ENCODE data around the gene ZBTB17.

ZBTB17 gene

GRCh38 chr1:15974855-15975254 is 1.0 kb downstream of the ZBTB17 start:
- peaks cover 25% of the 10 kb centered on the region for H3K4me1 ChIP-seq (ENCODE audit: insufficient read depth, low read length)
- peaks cover 16% of the 10 kb centered on the region; the same call in 1 of the 2 replicates for H4K20me1 ChIP-seq (ENCODE audit: insufficient read depth, low read length)
- peaks cover 26% of the 10 kb centered on the region for H3K36me3 ChIP-seq (ENCODE audit: insufficient read depth, low read length)
- peak overlapping the region; percentile 33 for H3K27ac ChIP-seq (ENCODE audit: low read length)
- H3K9ac ChIP-seq (ENCODE audit: low read depth, low read length) = peak overlapping the region; percentile 68
- H3K27me3 ChIP-seq (ENCODE audit: insufficient read depth, low read length, poor library complexity) = no peaks in the 10 kb centered on the region
- H3K4me2 ChIP-seq (ENCODE audit: insufficient read depth, low read length) = peak overlapping the region; percentile 71
- peak overlapping the region; percentile 83 to 94 for H3K4me3 ChIP-seq (ENCODE audit: low read depth in 1 of 2, low read length in 2 of 2)
- DNase-seq = no peak
- H3K79me2 ChIP-seq (ENCODE audit: insufficient read depth, low read length) = peaks cover 52% of the 10 kb centered on the region
- peaks cover 5% of the 10 kb centered on the region for H3K9me3 ChIP-seq (ENCODE audit: insufficient read depth, low read length, severe bottlenecking)
- H2AFZ ChIP-seq (ENCODE audit: low read depth, low read length) = peak overlapping the region; percentile 97
- ATAC-seq (ENCODE audit: insufficient read depth, low read depth) = no peak
- TF ChIP-seq CTCF (IDR thresholded peaks at IDR 0.05; ENCODE audit: borderline replicate concordance, extremely low read depth, low read length, poor library complexity, severe bottlenecking) (no peak), EZH2 (IDR thresholded peaks at IDR 0.05; ENCODE audit: borderline replicate concordance, low read depth, low read length, severe bottlenecking) (no peak)

DNA sequence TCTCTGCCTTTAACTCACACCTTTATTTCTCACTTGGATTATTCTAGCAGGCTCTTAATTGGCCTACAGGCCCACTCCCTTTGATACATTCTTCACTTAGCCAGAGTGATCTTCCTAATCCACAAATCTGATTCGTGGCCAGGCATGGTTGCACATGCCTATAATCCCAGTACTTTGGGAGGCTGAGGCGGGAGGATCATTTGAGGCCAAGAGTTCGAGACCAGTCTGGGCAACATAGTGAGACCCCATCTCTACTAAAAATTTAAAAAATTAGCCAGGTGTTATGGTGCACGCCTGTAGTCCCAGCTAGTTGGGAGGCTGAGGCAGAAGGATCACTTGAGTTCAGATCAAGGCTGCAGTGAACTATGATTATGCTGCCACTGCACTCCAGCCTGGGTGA is 2.1 kb downstream of the ZBTB17 start:
- Histone ChIP-seq H3K27ac (ENCODE audit: low read length) (no peak overlapping the region), H3K27me3 (ENCODE audit: insufficient read depth, low read length, poor library complexity) (no peaks in the 10 kb centered on the region), H3K4me3 (ENCODE audit: low read depth in 1 of 2, low read length in 2 of 2) (no peak overlapping the region), H3K9me3 (ENCODE audit: insufficient read depth, low read length, severe bottlenecking) (peaks cover 5% of the 10 kb centered on the region), H3K4me1 (ENCODE audit: insufficient read depth, low read length) (peaks cover 25% of the 10 kb centered on the region), H3K79me2 (ENCODE audit: insufficient read depth, low read length) (peaks cover 61% of the 10 kb centered on the region), H3K4me2 (ENCODE audit: insufficient read depth, low read length) (peak overlapping the region; percentile 71; the same call in 1 of the 2 replicates), H4K20me1 (ENCODE audit: insufficient read depth, low read length) (peaks cover 24% of the 10 kb centered on the region; the same call in 1 of the 2 replicates), H3K9ac (ENCODE audit: low read depth, low read length) (no peak overlapping the region), H3K36me3 (ENCODE audit: insufficient read depth, low read length) (peaks cover 35% of the 10 kb centered on the region), H2AFZ (ENCODE audit: low read depth, low read length) (no peak overlapping the region)
- no peak for TF ChIP-seq EZH2 (IDR thresholded peaks at IDR 0.05; ENCODE audit: borderline replicate concordance, low read depth, low read length, severe bottlenecking)
- TF ChIP-seq CTCF (IDR thresholded peaks at IDR 0.05; ENCODE audit: borderline replicate concordance, extremely low read depth, low read length, poor library complexity, severe bottlenecking) = no peak
- no peak for ATAC-seq (ENCODE audit: insufficient read depth, low read depth)
- no peak for DNase-seq

GRCh38 chr1:15972409-15972808 is 3.5 kb downstream of the ZBTB17 start:
- no peaks in the 10 kb centered on the region for H3K27me3 ChIP-seq (ENCODE audit: insufficient read depth, low read length, poor library complexity)
- H3K4me1 ChIP-seq (ENCODE audit: insufficient read depth, low read length) = peaks cover 25% of the 10 kb centered on the region
- no peak overlapping the region for H3K4me3 ChIP-seq (ENCODE audit: low read depth in 1 of 2, low read length in 2 of 2)
- H3K9ac ChIP-seq (ENCODE audit: low read depth, low read length) = no peak overlapping the region
- DNase-seq = no peak
- no peak for TF ChIP-seq CTCF (IDR thresholded peaks at IDR 0.05; ENCODE audit: borderline replicate concordance, extremely low read depth, low read length, poor library complexity, severe bottlenecking)
- no peak for TF ChIP-seq EZH2 (IDR thresholded peaks at IDR 0.05; ENCODE audit: borderline replicate concordance, low read depth, low read length, severe bottlenecking)
- no peak overlapping the region for H3K27ac ChIP-seq (ENCODE audit: low read length)
- H3K79me2 ChIP-seq (ENCODE audit: insufficient read depth, low read length) = peaks cover 74% of the 10 kb centered on the region
- H4K20me1 ChIP-seq (ENCODE audit: insufficient read depth, low read length) = peaks cover 30% of the 10 kb centered on the region; the same call in 1 of the 2 replicates
- no peak for ATAC-seq (ENCODE audit: insufficient read depth, low read depth)
- H2AFZ ChIP-seq (ENCODE audit: low read depth, low read length) = no peak overlapping the region
- peaks cover 39% of the 10 kb centered on the region for H3K36me3 ChIP-seq (ENCODE audit: insufficient read depth, low read length)
- H3K9me3 ChIP-seq (ENCODE audit: insufficient read depth, low read length, severe bottlenecking) = peaks cover 5% of the 10 kb centered on the region
- peak overlapping the region; percentile 5; the same call in 1 of the 2 replicates for H3K4me2 ChIP-seq (ENCODE audit: insufficient read depth, low read length)
